HCT116 (cell line): ENCODE results near the gene CHCHD10. TPM values are rescaled to one million over a fixed set of nuclear protein-coding genes. Genes with fewer than 3 reads are reported as not detected.

ENCODE experiments used
- EZH2phosphoT487 ChIP-seq: fragments of 200-600 bp; IDR thresholded peaks from 2 replicates; pipeline ENCODE4 v1.6.1; 2018; ENCODE audit warnings: antibody characterized with exemption, borderline replicate concordance
- FOSL1 ChIP-seq: IDR thresholded peaks from 2 replicates; pipeline ENCODE4 v1.6.1; 2012; ENCODE audit warnings: low read depth
- total RNA-seq: library from RNA; stranded (reverse); gene quantifications from one replicate; pipeline ENCODE4 v1.2.1, GENCODE V29; 2021; ENCODE audit not compliant: unreplicated experiment
- TF ChIP-seq, protein P1 (sequence below): IDR thresholded peaks from 2 replicates; pipeline ENCODE4 v1.6.1; 2012; ENCODE audit warnings: low read depth

Gene CHCHD10
- total RNA-seq, 1 experiment from 2014 or later = 279 TPM

DNA sequence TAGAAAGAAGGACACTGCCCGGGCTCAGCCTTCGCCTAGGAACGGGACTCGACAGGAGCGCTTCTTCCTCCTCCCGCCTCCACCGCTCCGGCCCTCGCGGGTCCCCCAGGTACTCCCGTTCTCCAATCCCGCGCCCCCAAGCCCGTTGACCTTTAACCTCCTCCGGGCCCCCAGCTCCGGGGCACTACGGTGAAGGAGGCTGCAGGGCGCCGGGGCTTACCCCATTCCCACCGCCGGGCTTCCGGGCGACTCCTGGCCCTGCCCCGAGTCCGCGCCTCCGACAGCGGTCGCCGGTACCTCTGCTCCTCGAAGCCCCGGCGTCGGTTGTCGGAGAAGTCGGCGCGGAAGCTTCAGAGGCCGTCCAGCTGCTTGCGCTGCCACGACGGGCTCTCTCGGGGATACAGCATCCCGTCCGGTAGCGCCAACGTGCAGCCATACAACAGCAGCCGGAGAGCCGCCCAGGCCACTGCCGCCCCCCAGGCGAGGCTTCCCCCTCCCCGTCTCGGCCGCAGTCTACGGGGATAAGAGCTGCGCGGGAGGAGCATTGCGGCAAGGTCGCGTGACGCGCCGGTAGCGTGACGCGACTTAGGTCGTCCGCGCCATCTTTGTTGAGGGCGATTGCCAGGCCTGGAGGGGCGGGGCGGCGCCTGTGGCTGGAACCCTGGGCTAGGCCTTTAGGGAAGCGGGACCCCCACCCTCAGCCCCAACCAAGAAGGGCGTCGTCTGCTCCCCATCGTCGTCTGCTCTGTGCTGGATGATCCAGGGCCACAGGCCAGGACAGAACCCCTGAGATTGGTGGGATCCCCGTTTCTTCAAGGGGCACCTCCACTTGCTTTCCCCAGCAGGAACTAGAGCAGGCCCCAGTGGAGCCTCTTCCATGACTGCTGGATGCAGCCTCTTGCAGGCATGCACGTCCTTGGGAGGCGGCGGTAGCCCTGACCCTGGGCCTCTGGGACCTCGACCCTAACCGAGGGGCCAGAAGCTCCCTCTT lies 50.7 kb downstream of the CHCHD10 start (continued):
- TF ChIP-seq, protein P1, sequence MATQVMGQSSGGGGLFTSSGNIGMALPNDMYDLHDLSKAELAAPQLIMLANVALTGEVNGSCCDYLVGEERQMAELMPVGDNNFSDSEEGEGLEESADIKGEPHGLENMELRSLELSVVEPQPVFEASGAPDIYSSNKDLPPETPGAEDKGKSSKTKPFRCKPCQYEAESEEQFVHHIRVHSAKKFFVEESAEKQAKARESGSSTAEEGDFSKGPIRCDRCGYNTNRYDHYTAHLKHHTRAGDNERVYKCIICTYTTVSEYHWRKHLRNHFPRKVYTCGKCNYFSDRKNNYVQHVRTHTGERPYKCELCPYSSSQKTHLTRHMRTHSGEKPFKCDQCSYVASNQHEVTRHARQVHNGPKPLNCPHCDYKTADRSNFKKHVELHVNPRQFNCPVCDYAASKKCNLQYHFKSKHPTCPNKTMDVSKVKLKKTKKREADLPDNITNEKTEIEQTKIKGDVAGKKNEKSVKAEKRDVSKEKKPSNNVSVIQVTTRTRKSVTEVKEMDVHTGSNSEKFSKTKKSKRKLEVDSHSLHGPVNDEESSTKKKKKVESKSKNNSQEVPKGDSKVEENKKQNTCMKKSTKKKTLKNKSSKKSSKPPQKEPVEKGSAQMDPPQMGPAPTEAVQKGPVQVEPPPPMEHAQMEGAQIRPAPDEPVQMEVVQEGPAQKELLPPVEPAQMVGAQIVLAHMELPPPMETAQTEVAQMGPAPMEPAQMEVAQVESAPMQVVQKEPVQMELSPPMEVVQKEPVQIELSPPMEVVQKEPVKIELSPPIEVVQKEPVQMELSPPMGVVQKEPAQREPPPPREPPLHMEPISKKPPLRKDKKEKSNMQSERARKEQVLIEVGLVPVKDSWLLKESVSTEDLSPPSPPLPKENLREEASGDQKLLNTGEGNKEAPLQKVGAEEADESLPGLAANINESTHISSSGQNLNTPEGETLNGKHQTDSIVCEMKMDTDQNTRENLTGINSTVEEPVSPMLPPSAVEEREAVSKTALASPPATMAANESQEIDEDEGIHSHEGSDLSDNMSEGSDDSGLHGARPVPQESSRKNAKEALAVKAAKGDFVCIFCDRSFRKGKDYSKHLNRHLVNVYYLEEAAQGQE = no peak
- TF ChIP-seq FOSL1 (no peak), EZH2phosphoT487 (no peak)
- TF ChIP-seq, all 23 proteins: peak for 12

Other genes starting within 250 kb of the CHCHD10 start
- not detected for gene IGLL1, start 187.7 kb downstream of the CHCHD10 start, total RNA-seq
- gene DRICH1, start 135.7 kb downstream of the CHCHD10 start, total RNA-seq = 0.44 TPM
- gene RGL4, start 77.0 kb downstream of the CHCHD10 start, total RNA-seq = not detected
- 3.2 TPM for gene ZNF70, start 16.9 kb downstream of the CHCHD10 start, total RNA-seq
- gene VPREB3, start 13.5 kb downstream of the CHCHD10 start, total RNA-seq = 2.4 TPM
- gene C22orf15, start 5.0 kb downstream of the CHCHD10 start, total RNA-seq = not detected
- gene MMP11, start 4.9 kb upstream of the CHCHD10 start, total RNA-seq = 7.4 TPM
- 101 TPM for gene SMARCB1, start 19.0 kb upstream of the CHCHD10 start, total RNA-seq
- gene DERL3, start 71.0 kb upstream of the CHCHD10 start, total RNA-seq = not detected
- gene SLC2A11, start 89.9 kb upstream of the CHCHD10 start, total RNA-seq = 17.2 TPM
- gene MIF, start 126.4 kb upstream of the CHCHD10 start, total RNA-seq = 1,511 TPM
- 14.3 TPM for gene GSTT2B, start 193.2 kb upstream of the CHCHD10 start, total RNA-seq
- gene DDTL, start 198.9 kb upstream of the CHCHD10 start, total RNA-seq = 3.4 TPM
- 217 TPM for gene DDT, start 206.5 kb upstream of the CHCHD10 start, total RNA-seq
- 5.1 TPM for gene GSTT2, start 212.2 kb upstream of the CHCHD10 start, total RNA-seq
- gene GSTT4, start 237.5 kb upstream of the CHCHD10 start, total RNA-seq = not detected
- 63.2 TPM for gene CABIN1, start 243.3 kb upstream of the CHCHD10 start, total RNA-seq